ENCODE data around the gene FRMD3.

Gene FRMD3

DNA sequence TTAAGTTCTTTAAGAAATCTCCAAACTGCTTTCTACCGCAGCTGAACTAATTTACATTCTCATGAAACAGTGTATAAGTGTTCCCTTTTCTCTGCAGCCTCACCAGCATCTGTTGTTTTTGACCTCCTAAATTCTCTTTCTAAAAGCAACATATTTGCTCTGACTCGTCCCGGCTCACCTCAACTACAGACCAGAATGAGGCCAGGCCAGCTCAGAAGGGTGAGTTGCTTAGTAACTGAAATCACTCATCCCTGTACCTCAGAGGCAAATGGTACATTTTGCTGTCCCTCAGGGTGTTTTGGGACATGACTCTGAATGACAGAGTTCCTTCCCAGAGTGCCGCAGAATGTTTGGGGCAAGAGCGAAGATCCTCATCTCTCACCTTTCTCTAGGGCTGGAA, 127.5 kb downstream of the FRMD3 start:
- Histone ChIP-seq H3K79me1 (ENCODE audit: low read length) (no peaks in the 10 kb centered on the region), H3K27ac (ENCODE audit: low read depth, low read length) (no peak overlapping the region), H3K18ac (ENCODE audit: low read length) (no peak overlapping the region), H4K91ac (ENCODE audit: low read depth, low read length) (no peak overlapping the region), H2AK5ac (ENCODE audit: low read length) (no peak overlapping the region), H2BK12ac (ENCODE audit: low read length) (no peak overlapping the region), H3K27me3 (ENCODE audit: insufficient read depth, low read length) (no peaks in the 10 kb centered on the region), H3K4me2 (ENCODE audit: low read length) (no peak overlapping the region), H3K4me3 (ENCODE audit: low read depth, low read length) (no peak overlapping the region), H3K4ac (ENCODE audit: low read depth, low read length) (no peak overlapping the region), H3K4me1 (ENCODE audit: control insufficient read depth in 1 of 2, insufficient read depth in 2 of 2, low read length in 2 of 2) (no peaks in the 10 kb centered on the region), H3K79me2 (ENCODE audit: control insufficient read depth, insufficient read depth, low read length, poor library complexity) (no peaks in the 10 kb centered on the region), H3K14ac (ENCODE audit: low read length) (no peak overlapping the region), H3K9me3 (ENCODE audit: insufficient read depth, low read depth, low read length) (no peaks in the 10 kb centered on the region), H2AFZ (ENCODE audit: insufficient read depth, low read length, poor library complexity) (no peak overlapping the region), H2BK5ac (ENCODE audit: low read depth, low read length, poor library complexity) (no peak overlapping the region), H2BK120ac (ENCODE audit: insufficient read depth, low read length, poor library complexity) (no peak overlapping the region), H4K12ac (ENCODE audit: low read depth, low read length) (no peak overlapping the region), H4K8ac (ENCODE audit: low read depth, low read length) (no peak overlapping the region), H3K23ac (ENCODE audit: low read length) (no peak overlapping the region), H3K36me3 (ENCODE audit: control insufficient read depth in 1 of 2, insufficient read depth in 2 of 2, low read length in 2 of 2) (no peaks in the 10 kb centered on the region), H3K9ac (ENCODE audit: low read length) (no peak overlapping the region)
- DNase-seq = no peak
- no CpG with 5 or more reads among the region's 5 CpGs for WGBS (ENCODE audit: extremely low coverage, insufficient coverage, insufficient read length)

DNA sequence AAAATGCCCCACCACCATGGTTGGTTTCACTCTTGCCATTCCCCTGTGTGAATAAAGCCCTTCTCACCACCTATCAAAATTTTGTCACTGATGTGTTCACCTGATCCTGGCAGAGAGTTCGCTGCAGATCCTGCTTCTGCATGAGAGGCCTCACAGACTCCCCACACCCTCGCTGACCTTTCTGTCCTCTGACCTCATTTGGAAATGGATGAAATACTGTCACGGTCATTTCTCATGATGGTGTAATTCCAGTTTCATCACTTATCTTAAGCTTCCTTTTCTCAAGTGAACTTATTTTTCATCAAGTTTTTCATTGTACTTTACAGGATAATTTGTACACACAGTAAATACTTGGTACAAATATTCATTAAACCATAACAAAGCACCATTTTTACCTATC, 131.3 kb downstream of the FRMD3 start:
- no CpG with 5 or more reads among the region's 3 CpGs for WGBS (ENCODE audit: extremely low coverage, insufficient coverage, insufficient read length)
- H3K9ac ChIP-seq (ENCODE audit: low read length) = no peak overlapping the region

DNA sequence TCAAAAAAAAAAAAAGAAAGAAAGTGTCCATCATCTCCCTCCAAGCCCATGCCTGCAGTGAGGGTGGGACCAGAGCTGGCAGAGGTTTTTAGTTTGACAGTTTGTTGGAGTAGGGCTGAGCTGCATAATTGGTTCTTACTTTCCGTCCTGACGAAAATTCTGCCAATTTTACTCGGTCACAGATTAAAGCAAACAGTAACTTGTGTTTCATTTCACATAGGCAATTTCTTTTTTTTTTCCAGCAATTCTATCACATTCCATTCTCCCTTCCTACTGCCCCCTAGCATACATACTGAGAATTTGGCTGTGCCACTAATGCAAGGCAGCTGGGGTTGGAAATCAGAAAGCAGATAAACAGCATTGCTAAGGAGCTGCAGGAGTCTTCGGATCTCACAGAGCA, 132.4 kb downstream of the FRMD3 start:
- Histone ChIP-seq H3K9me3 (ENCODE audit: insufficient read depth, low read depth, low read length) (no peaks in the 10 kb centered on the region), H3K27ac (ENCODE audit: low read depth, low read length) (no peak overlapping the region), H3K79me2 (ENCODE audit: control insufficient read depth, insufficient read depth, low read length, poor library complexity) (no peaks in the 10 kb centered on the region), H3K9ac (ENCODE audit: low read length) (no peak overlapping the region), H4K91ac (ENCODE audit: low read depth, low read length) (no peak overlapping the region), H2AFZ (ENCODE audit: insufficient read depth, low read length, poor library complexity) (no peak overlapping the region), H3K14ac (ENCODE audit: low read length) (no peak overlapping the region), H2BK120ac (ENCODE audit: insufficient read depth, low read length, poor library complexity) (no peak overlapping the region), H2AK5ac (ENCODE audit: low read length) (no peak overlapping the region), H4K12ac (ENCODE audit: low read depth, low read length) (no peak overlapping the region), H3K4me3 (ENCODE audit: low read depth, low read length) (no peak overlapping the region), H3K27me3 (ENCODE audit: insufficient read depth, low read length) (no peaks in the 10 kb centered on the region), H3K23ac (ENCODE audit: low read length) (no peak overlapping the region), H3K79me1 (ENCODE audit: low read length) (no peaks in the 10 kb centered on the region), H3K36me3 (ENCODE audit: control insufficient read depth in 1 of 2, insufficient read depth in 2 of 2, low read length in 2 of 2) (no peaks in the 10 kb centered on the region), H4K8ac (ENCODE audit: low read depth, low read length) (no peak overlapping the region), H3K4ac (ENCODE audit: low read depth, low read length) (no peak overlapping the region), H3K4me1 (ENCODE audit: control insufficient read depth in 1 of 2, insufficient read depth in 2 of 2, low read length in 2 of 2) (no peaks in the 10 kb centered on the region), H2BK5ac (ENCODE audit: low read depth, low read length, poor library complexity) (no peak overlapping the region), H3K18ac (ENCODE audit: low read length) (no peak overlapping the region), H3K4me2 (ENCODE audit: low read length) (no peak overlapping the region), H2BK12ac (ENCODE audit: low read length) (no peak overlapping the region)
- DNase-seq = no peak
- no CpG with 5 or more reads among the region's 4 CpGs for WGBS (ENCODE audit: extremely low coverage, insufficient coverage, insufficient read length)

More for the DNA sequence above, 131.3 kb downstream of the FRMD3 start:
- Histone ChIP-seq H4K8ac (ENCODE audit: low read depth, low read length) (no peak overlapping the region), H3K27ac (ENCODE audit: low read depth, low read length) (no peak overlapping the region), H4K12ac (ENCODE audit: low read depth, low read length) (no peak overlapping the region), H2BK12ac (ENCODE audit: low read length) (no peak overlapping the region), H3K23ac (ENCODE audit: low read length) (no peak overlapping the region), H3K27me3 (ENCODE audit: insufficient read depth, low read length) (no peaks in the 10 kb centered on the region), H2BK120ac (ENCODE audit: insufficient read depth, low read length, poor library complexity) (no peak overlapping the region), H3K9me3 (ENCODE audit: insufficient read depth, low read depth, low read length) (no peaks in the 10 kb centered on the region), H3K36me3 (ENCODE audit: control insufficient read depth in 1 of 2, insufficient read depth in 2 of 2, low read length in 2 of 2) (no peaks in the 10 kb centered on the region), H2AFZ (ENCODE audit: insufficient read depth, low read length, poor library complexity) (no peak overlapping the region), H2BK5ac (ENCODE audit: low read depth, low read length, poor library complexity) (no peak overlapping the region), H3K4ac (ENCODE audit: low read depth, low read length) (no peak overlapping the region), H3K14ac (ENCODE audit: low read length) (no peak overlapping the region), H4K91ac (ENCODE audit: low read depth, low read length) (no peak overlapping the region), H3K18ac (ENCODE audit: low read length) (no peak overlapping the region), H3K4me1 (ENCODE audit: control insufficient read depth in 1 of 2, insufficient read depth in 2 of 2, low read length in 2 of 2) (no peaks in the 10 kb centered on the region), H3K4me3 (ENCODE audit: low read depth, low read length) (no peak overlapping the region), H2AK5ac (ENCODE audit: low read length) (no peak overlapping the region), H3K79me1 (ENCODE audit: low read length) (no peaks in the 10 kb centered on the region), H3K4me2 (ENCODE audit: low read length) (no peak overlapping the region), H3K79me2 (ENCODE audit: control insufficient read depth, insufficient read depth, low read length, poor library complexity) (no peaks in the 10 kb centered on the region)
- no peak for DNase-seq

DNA sequence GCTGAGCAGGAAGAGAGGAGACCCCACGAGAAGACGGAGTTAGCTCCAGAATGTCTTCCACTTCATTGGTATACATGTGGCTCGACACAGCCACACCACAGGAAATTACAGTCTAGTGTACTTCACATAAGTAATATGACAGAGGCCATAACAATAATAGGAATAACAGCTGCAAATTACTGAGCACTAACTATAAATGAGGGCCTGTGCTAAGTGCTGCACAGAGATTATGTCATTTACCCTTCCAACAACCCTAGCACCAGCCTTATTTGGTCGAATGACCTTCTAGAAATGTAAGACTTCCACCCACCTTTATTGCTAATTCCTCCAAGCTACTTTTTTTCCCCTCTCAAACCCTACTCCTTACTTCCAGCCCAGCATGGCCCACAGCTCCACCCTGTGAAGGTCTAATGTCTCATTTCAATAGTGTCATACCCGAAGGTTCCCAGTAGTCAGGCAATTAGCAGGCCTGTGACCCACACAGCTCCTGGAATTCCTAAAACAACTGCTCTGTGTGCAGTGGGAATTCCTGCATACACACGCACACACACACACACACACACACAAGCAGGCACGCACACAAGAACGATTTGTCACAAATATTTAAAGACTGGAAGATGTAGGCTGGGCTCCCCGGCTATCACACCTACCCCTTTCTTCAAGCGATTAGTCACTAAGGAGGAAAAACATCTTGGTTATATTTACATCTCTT, 134.5 kb downstream of the FRMD3 start:
- H3K4me1 ChIP-seq (ENCODE audit: control insufficient read depth in 1 of 2, insufficient read depth in 2 of 2, low read length in 2 of 2) = no peaks in the 10 kb centered on the region
- H3K18ac ChIP-seq (ENCODE audit: low read length) = no peak overlapping the region
- H3K79me2 ChIP-seq (ENCODE audit: control insufficient read depth, insufficient read depth, low read length, poor library complexity) = no peaks in the 10 kb centered on the region
- no peaks in the 10 kb centered on the region for H3K36me3 ChIP-seq (ENCODE audit: control insufficient read depth in 1 of 2, insufficient read depth in 2 of 2, low read length in 2 of 2)
- no peak overlapping the region for H2AFZ ChIP-seq (ENCODE audit: insufficient read depth, low read length, poor library complexity)
- no peak overlapping the region for H3K4me2 ChIP-seq (ENCODE audit: low read length)
- no peaks in the 10 kb centered on the region for H3K79me1 ChIP-seq (ENCODE audit: low read length)
- H3K9me3 ChIP-seq (ENCODE audit: insufficient read depth, low read depth, low read length) = no peaks in the 10 kb centered on the region
- H3K23ac ChIP-seq (ENCODE audit: low read length) = no peak overlapping the region
- H3K4ac ChIP-seq (ENCODE audit: low read depth, low read length) = no peak overlapping the region
- no peak overlapping the region for H3K4me3 ChIP-seq (ENCODE audit: low read depth, low read length)
- peak; percentile 82 to 86 for DNase-seq
- H3K14ac ChIP-seq (ENCODE audit: low read length) = no peak overlapping the region
- H4K12ac ChIP-seq (ENCODE audit: low read depth, low read length) = no peak overlapping the region
- H4K91ac ChIP-seq (ENCODE audit: low read depth, low read length) = no peak overlapping the region
- WGBS (ENCODE audit: extremely low coverage, insufficient coverage, insufficient read length) = no CpG with 5 or more reads among the region's 10 CpGs
- H3K27ac ChIP-seq (ENCODE audit: low read depth, low read length) = no peak overlapping the region
- no peak overlapping the region for H2AK5ac ChIP-seq (ENCODE audit: low read length)
- H3K9ac ChIP-seq (ENCODE audit: low read length) = no peak overlapping the region
- no peak overlapping the region for H2BK120ac ChIP-seq (ENCODE audit: insufficient read depth, low read length, poor library complexity)
- no peak overlapping the region for H4K8ac ChIP-seq (ENCODE audit: low read depth, low read length)
- no peak overlapping the region for H2BK12ac ChIP-seq (ENCODE audit: low read length)
- H3K27me3 ChIP-seq (ENCODE audit: insufficient read depth, low read length) = no peaks in the 10 kb centered on the region
- H2BK5ac ChIP-seq (ENCODE audit: low read depth, low read length, poor library complexity) = no peak overlapping the region
